ENCODE measurements around the gene CNBD2. TPM values are rescaled to one million over a fixed set of nuclear protein-coding genes. Genes with fewer than 3 reads are reported as not detected.
"Not testable (repeated sequence)": the region's sequence is repeated elsewhere in the genome, so short reads cannot be mapped to it uniquely, and the experiment has no call there.

The CNBD2 gene
- total RNA-seq, 4 donors from 2014 or later: 4.3 to 17.9 (median 8.6) TPM

- Histone ChIP-seq H3K4me3 (no peak overlapping the region), H3K9me3 (no peaks in the 10 kb centered on the region), H3K27ac (no peak overlapping the region), H3K27me3 (no peaks in the 10 kb centered on the region), H3K4me1 (peaks cover 0 to 2% (median under 1%) of the 10 kb centered on the region in 4 donors), H3K36me3 (no peaks in the 10 kb centered on the region)
- DNase-seq: no peak
- TF ChIP-seq POLR2A (IDR thresholded peaks at IDR 0.05): no peak
- TF ChIP-seq CTCF (IDR thresholded peaks at IDR 0.05): no peak
These were observed 102.1 kb downstream of the CNBD2 start for GRCh38 chr20:36070451-36070850.

- H3K27me3 ChIP-seq: no peaks in the 10 kb centered on the region
- H3K9me3 ChIP-seq: no peaks in the 10 kb centered on the region
- H3K36me3 ChIP-seq: no peaks in the 10 kb centered on the region
- H3K4me3 ChIP-seq: no peak overlapping the region
- no peak overlapping the region for H3K27ac ChIP-seq
- TF ChIP-seq POLR2A (IDR thresholded peaks at IDR 0.05) (no peak), CTCF (IDR thresholded peaks at IDR 0.05) (no peak)
- H3K4me1 ChIP-seq: no peaks in the 10 kb centered on the region
- no peak for DNase-seq
These were observed 103.5 kb downstream of the CNBD2 start for GRCh38 chr20:36071848-36072247.

- no peak overlapping the region for H3K27ac ChIP-seq
- no peaks in the 10 kb centered on the region for H3K4me1 ChIP-seq
- no peaks in the 10 kb centered on the region for H3K9me3 ChIP-seq
- TF ChIP-seq CTCF (IDR thresholded peaks at IDR 0.05): no peak
- TF ChIP-seq POLR2A (IDR thresholded peaks at IDR 0.05): no peak
- DNase-seq: no peak
- H3K27me3 ChIP-seq: no peaks in the 10 kb centered on the region
- H3K4me3 ChIP-seq: no peak overlapping the region
- H3K36me3 ChIP-seq: no peaks in the 10 kb centered on the region
These were observed 106.6 kb downstream of the CNBD2 start for GRCh38 chr20:36074983-36075382.

- not testable (repeated sequence) for H3K4me1 ChIP-seq, H3K4me3 ChIP-seq, H3K9me3 ChIP-seq, DNase-seq, H3K27me3 ChIP-seq, H3K36me3 ChIP-seq, H3K27ac ChIP-seq
These were observed 109.4 kb downstream of the CNBD2 start for GRCh38 chr20:36077762-36078161.

- Histone ChIP-seq H3K36me3 (no peaks in the 10 kb centered on the region), H3K27me3 (no peaks in the 10 kb centered on the region), H3K9me3 (no peaks in the 10 kb centered on the region), H3K4me1 (no peaks in the 10 kb centered on the region), H3K27ac (no peak overlapping the region), H3K4me3 (no peak overlapping the region)
- TF ChIP-seq CTCF (IDR thresholded peaks at IDR 0.05) (no peak), POLR2A (IDR thresholded peaks at IDR 0.05) (no peak)
- no peak for DNase-seq
These were observed 111.1 kb downstream of the CNBD2 start for GRCh38 chr20:36079486-36079885.

- H3K27me3 ChIP-seq, H3K9me3 ChIP-seq, DNase-seq, H3K4me3 ChIP-seq, H3K4me1 ChIP-seq, H3K27ac ChIP-seq, H3K36me3 ChIP-seq: not testable (repeated sequence)
These were observed 111.6 kb downstream of the CNBD2 start for GRCh38 chr20:36079984-36080383.

Small RNA genes within 50 kb of the gene (small RNA-seq; reads per million reads assigned to genes)
- 0 reads per million in 2 donors for gene RNU6-937P

Other genes starting within 250 kb of the CNBD2 start
- 1,000 to 10,000 TPM in 1 of 4 donors, 100 to 1,000 TPM in 3; 347 to 1,133 (median 466) TPM for gene RBM39, start 226.3 kb upstream of the CNBD2 start, total RNA-seq
- 10 to 100 TPM; 16.1 to 92.4 (median 29.3) TPM for gene PHF20, start 196.6 kb upstream of the CNBD2 start, total RNA-seq
- 100 to 1,000 TPM in 1 of 4 donors, 10 to 100 TPM in 3; 61.1 to 133 (median 83.4) TPM for gene SCAND1, start 14.1 kb upstream of the CNBD2 start, total RNA-seq
- gene EPB41L1, start 186.2 kb downstream of the CNBD2 start, total RNA-seq: 100 to 1,000 TPM in 1 of 4 donors, 10 to 100 TPM in 3; 23.1 to 104 (median 57.2) TPM